Measurements from ENCODE around the gene RABGEF1. TPM values are rescaled to one million over a fixed set of nuclear protein-coding genes. Genes with fewer than 3 reads are reported as not detected.
"Not testable (repeated sequence)": the region's sequence is repeated elsewhere in the genome, so short reads cannot be mapped to it uniquely, and the experiment has no call there.

The RABGEF1 gene
- total RNA-seq, result 10 to 100 TPM; 26.1 to 38.1 (median 31.7) TPM
- total RNA-seq (2013), result 31.9 TPM

DNA sequence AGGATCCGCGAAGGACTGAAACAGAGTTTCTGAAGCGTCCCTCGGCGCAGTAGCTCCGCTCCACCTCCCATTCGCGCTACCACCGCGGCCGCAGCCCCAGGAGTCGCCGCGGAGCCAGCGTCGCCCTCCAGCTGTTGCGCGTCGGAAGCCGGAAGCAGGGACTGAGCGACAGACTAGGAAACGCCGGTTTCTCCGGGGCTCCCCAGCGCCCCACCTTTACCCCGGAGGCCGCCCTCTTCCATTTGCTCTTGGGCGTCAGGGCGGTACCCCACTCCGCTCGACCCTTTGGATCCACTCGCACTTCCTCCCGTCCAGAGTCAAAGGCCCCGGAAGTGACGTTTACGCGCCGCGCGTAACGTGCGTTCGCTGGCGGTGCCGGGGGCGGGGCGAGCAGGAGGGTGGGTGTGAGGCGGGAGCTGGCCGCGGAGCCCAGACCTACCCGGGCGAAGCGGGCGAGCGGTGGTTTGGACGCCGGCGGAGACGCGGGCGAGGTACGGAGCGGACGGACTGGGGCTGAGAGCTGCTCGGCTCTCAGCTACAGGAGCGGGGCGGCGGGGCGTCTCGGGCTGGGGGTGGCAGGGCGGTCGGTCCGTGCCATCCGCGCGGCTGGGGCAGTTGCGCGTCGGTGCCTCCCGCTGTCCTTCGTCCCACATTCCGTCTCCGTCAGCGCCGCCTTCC is at the start of gene RABGEF1:
RABGEF1 (plus strand) TSS at position 432 of the 678 bp plus-strand sequence. CDS start 31,167 bp downstream, outside the sequence.
- Histone ChIP-seq H3K36me3 (ENCODE audit: control insufficient read depth, insufficient read depth, low read length) (peaks cover under 1% of the 10 kb centered on the region), H3K4me3 (ENCODE audit: low read length) (peak within 1 kb of the TSS; percentile 97)
- intact Hi-C loops (cut with micrococcal nuclease), result loop anchor here (1.0 to 2.0 kb wide), 4 partner anchors 58 to 254 kb away; partner anchors contain the start of gene SBDS

DNA sequence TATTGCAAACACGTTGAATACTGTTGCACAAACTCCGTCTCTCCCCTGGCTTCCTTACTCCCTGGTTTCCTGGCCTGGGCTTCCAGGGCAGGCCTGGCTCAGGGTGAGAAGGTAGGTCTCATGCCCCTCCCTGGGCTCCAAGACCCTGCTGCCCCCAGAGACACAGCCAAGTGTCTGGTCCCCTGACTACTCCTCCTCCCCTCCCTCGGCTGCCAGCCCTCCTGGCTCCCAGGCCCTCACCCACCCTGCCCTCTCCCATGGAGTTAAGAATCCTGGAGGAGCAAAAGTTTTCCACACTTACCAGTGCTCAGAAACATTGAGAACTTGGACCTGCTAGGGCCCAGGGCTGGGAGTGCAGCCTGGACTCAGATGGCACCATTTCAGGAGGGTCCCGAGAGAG is 47.2 kb upstream of the RABGEF1 start:
- intact Hi-C loops (cut with micrococcal nuclease), result no loop called here
- no peak overlapping the region for H3K4me3 ChIP-seq (ENCODE audit: low read length)
- 85% methylated on average over 4 of the region's 4 CpGs for WGBS (ENCODE audit: insufficient coverage)
- no peak overlapping the region for H3K27ac ChIP-seq (ENCODE audit: low read length)
- no peaks in the 10 kb centered on the region for H3K36me3 ChIP-seq (ENCODE audit: control insufficient read depth, insufficient read depth, low read length)
- peaks cover 0 to 2% of the 10 kb centered on the region in 2 donors for H3K9me3 Mint-ChIP-seq
- H3K27ac Mint-ChIP-seq, result no peak overlapping the region
- DNase-seq (no peak), ATAC-seq (no peak)
- H3K36me3 Mint-ChIP-seq, result peaks cover 3% of the 10 kb centered on the region
- H3K27me3 Mint-ChIP-seq (ENCODE audit: low read depth in 2 of 2), result no peaks in the 10 kb centered on the region
- H3K4me1 Mint-ChIP-seq, result no peaks in the 10 kb centered on the region
- H3K4me3 Mint-ChIP-seq, result no peak overlapping the region
- TF ChIP-seq, protein P1, sequence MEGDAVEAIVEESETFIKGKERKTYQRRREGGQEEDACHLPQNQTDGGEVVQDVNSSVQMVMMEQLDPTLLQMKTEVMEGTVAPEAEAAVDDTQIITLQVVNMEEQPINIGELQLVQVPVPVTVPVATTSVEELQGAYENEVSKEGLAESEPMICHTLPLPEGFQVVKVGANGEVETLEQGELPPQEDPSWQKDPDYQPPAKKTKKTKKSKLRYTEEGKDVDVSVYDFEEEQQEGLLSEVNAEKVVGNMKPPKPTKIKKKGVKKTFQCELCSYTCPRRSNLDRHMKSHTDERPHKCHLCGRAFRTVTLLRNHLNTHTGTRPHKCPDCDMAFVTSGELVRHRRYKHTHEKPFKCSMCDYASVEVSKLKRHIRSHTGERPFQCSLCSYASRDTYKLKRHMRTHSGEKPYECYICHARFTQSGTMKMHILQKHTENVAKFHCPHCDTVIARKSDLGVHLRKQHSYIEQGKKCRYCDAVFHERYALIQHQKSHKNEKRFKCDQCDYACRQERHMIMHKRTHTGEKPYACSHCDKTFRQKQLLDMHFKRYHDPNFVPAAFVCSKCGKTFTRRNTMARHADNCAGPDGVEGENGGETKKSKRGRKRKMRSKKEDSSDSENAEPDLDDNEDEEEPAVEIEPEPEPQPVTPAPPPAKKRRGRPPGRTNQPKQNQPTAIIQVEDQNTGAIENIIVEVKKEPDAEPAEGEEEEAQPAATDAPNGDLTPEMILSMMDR (IDR thresholded peaks at IDR 0.05), result no peak
- H3K9me3 ChIP-seq (ENCODE audit: control insufficient read depth, insufficient read depth, low read length), result no peaks in the 10 kb centered on the region
- no peaks in the 10 kb centered on the region for H3K4me1 ChIP-seq (ENCODE audit: control insufficient read depth, insufficient read depth, low read length)
- H3K27me3 ChIP-seq (ENCODE audit: control insufficient read depth, insufficient read depth, low read length), result no peaks in the 10 kb centered on the region

More for the DNA sequence above, at the start of gene RABGEF1:
- TF ChIP-seq, protein P1 (IDR thresholded peaks at IDR 0.05), result no peak
- H3K27me3 Mint-ChIP-seq (ENCODE audit: low read depth in 2 of 2), result no peaks in the 10 kb centered on the region
- peak within 1 kb of the TSS; percentile 98 for H3K27ac Mint-ChIP-seq
- H3K4me1 ChIP-seq (ENCODE audit: control insufficient read depth, insufficient read depth, low read length), result peaks cover 31% of the 10 kb centered on the region
- under 1% methylated on average over 85 of the region's 85 CpGs for WGBS (ENCODE audit: insufficient coverage)
- H3K27me3 ChIP-seq (ENCODE audit: control insufficient read depth, insufficient read depth, low read length), result no peaks in the 10 kb centered on the region
- DNase-seq, result peak; percentile 96 to 99
- H3K36me3 Mint-ChIP-seq, result no peaks in the 10 kb centered on the region
- peak; percentile 86 to 97 (median 88) for ATAC-seq
- H3K27ac ChIP-seq (ENCODE audit: low read length), result peak within 1 kb of the TSS; percentile 98
- peak within 1 kb of the TSS; percentile 95 for H3K4me3 Mint-ChIP-seq
- no peaks in the 10 kb centered on the region for H3K9me3 ChIP-seq (ENCODE audit: control insufficient read depth, insufficient read depth, low read length)
- no peaks in the 10 kb centered on the region for H3K9me3 Mint-ChIP-seq
- peaks cover 38 to 41% of the 10 kb centered on the region in 2 donors for H3K4me1 Mint-ChIP-seq

GRCh38 chr7:66694286-66694685 is 46.2 kb upstream of the RABGEF1 start:
- no peak overlapping the region for H3K27ac ChIP-seq (ENCODE audit: low read length)
- DNase-seq (no peak), ATAC-seq (no peak)
- 96% methylated on average over 11 of the region's 11 CpGs for WGBS (ENCODE audit: insufficient coverage)
- H3K4me1 Mint-ChIP-seq, result no peaks in the 10 kb centered on the region
- H3K27ac Mint-ChIP-seq, result peak overlapping the region in 1 of 2 donors; percentile 17
- no peaks in the 10 kb centered on the region for H3K9me3 ChIP-seq (ENCODE audit: control insufficient read depth, insufficient read depth, low read length)
- no peaks in the 10 kb centered on the region for H3K36me3 ChIP-seq (ENCODE audit: control insufficient read depth, insufficient read depth, low read length)
- H3K4me3 Mint-ChIP-seq, result no peak overlapping the region
- TF ChIP-seq, protein P1 (IDR thresholded peaks at IDR 0.05), result no peak
- H3K9me3 Mint-ChIP-seq, result no peaks in the 10 kb centered on the region
- no peaks in the 10 kb centered on the region for H3K27me3 Mint-ChIP-seq (ENCODE audit: low read depth in 2 of 2)
- H3K36me3 Mint-ChIP-seq, result no peaks in the 10 kb centered on the region
- intact Hi-C loops (cut with micrococcal nuclease), result no loop called here
- H3K4me3 ChIP-seq (ENCODE audit: low read length), result no peak overlapping the region
- H3K4me1 ChIP-seq (ENCODE audit: control insufficient read depth, insufficient read depth, low read length), result no peaks in the 10 kb centered on the region
- H3K27me3 ChIP-seq (ENCODE audit: control insufficient read depth, insufficient read depth, low read length), result no peaks in the 10 kb centered on the region

GRCh38 chr7:66695417-66695816 is 45.1 kb upstream of the RABGEF1 start:
- H3K27me3 ChIP-seq (ENCODE audit: control insufficient read depth, insufficient read depth, low read length); H3K36me3 ChIP-seq (ENCODE audit: control insufficient read depth, insufficient read depth, low read length); H3K4me3 Mint-ChIP-seq; ATAC-seq; H3K27ac Mint-ChIP-seq; H3K4me1 ChIP-seq (ENCODE audit: control insufficient read depth, insufficient read depth, low read length); DNase-seq; H3K9me3 Mint-ChIP-seq; H3K9me3 ChIP-seq (ENCODE audit: control insufficient read depth, insufficient read depth, low read length); intact Hi-C loops (cut with micrococcal nuclease); H3K27me3 Mint-ChIP-seq (ENCODE audit: low read depth in 2 of 2); H3K27ac ChIP-seq (ENCODE audit: low read length); H3K4me3 ChIP-seq (ENCODE audit: low read length); H3K36me3 Mint-ChIP-seq; H3K4me1 Mint-ChIP-seq: not testable (repeated sequence)
- 97% methylated on average over 7 of the region's 7 CpGs for WGBS (ENCODE audit: insufficient coverage)

- H3K9me3 Mint-ChIP-seq; H3K27ac Mint-ChIP-seq; H3K9me3 ChIP-seq (ENCODE audit: control insufficient read depth, insufficient read depth, low read length); intact Hi-C loops (cut with micrococcal nuclease); H3K4me3 Mint-ChIP-seq; H3K27ac ChIP-seq (ENCODE audit: low read length); ATAC-seq; DNase-seq; H3K4me1 ChIP-seq (ENCODE audit: control insufficient read depth, insufficient read depth, low read length); H3K27me3 Mint-ChIP-seq (ENCODE audit: low read depth in 2 of 2); H3K36me3 ChIP-seq (ENCODE audit: control insufficient read depth, insufficient read depth, low read length); H3K27me3 ChIP-seq (ENCODE audit: control insufficient read depth, insufficient read depth, low read length); H3K4me3 ChIP-seq (ENCODE audit: low read length); H3K4me1 Mint-ChIP-seq; H3K36me3 Mint-ChIP-seq: not testable (repeated sequence)
- WGBS (ENCODE audit: insufficient coverage), result 100% methylated on average over 5 of the region's 5 CpGs
These were observed 44.4 kb upstream of the RABGEF1 start for GRCh38 chr7:66696134-66696533.

Data from natural killer cell (primary cell).